ENCODE results near the gene TIGD1. TPM values are rescaled to one million over a fixed set of nuclear protein-coding genes. Genes with fewer than 3 reads are reported as not detected.

TIGD1 gene
- total RNA-seq, 2 donors from 2014 or later: 6.0 to 7.7 TPM

GRCh38 chr2:232513353-232513752, 37.0 kb downstream of the TIGD1 start:
- Mint-ChIP-seq H3K9me3 (no peaks in the 10 kb centered on the region), H3K27me3 (peaks cover 7% of the 10 kb centered on the region), H3K27ac (no peak overlapping the region), H3K4me1 (no peaks in the 10 kb centered on the region), H3K36me3 (ENCODE audit: low read depth) (no peaks in the 10 kb centered on the region), H3K4me3 (no peak overlapping the region)
- ATAC-seq (replicated peaks): no peak

GRCh38 chr2:232512602-232513001, 37.8 kb downstream of the TIGD1 start:
- no peaks in the 10 kb centered on the region for H3K9me3 Mint-ChIP-seq
- H3K36me3 Mint-ChIP-seq (ENCODE audit: low read depth): no peaks in the 10 kb centered on the region
- no peak overlapping the region for H3K27ac Mint-ChIP-seq
- H3K4me3 Mint-ChIP-seq: no peak overlapping the region
- peaks cover 5% of the 10 kb centered on the region for H3K27me3 Mint-ChIP-seq
- H3K4me1 Mint-ChIP-seq: no peaks in the 10 kb centered on the region
- no peak for ATAC-seq (replicated peaks)

- Mint-ChIP-seq H3K9me3 (no peaks in the 10 kb centered on the region), H3K4me3 (no peak overlapping the region)
Observed at GRCh38 chr2:232511336-232511890, 38.9 kb downstream of the TIGD1 start.

GRCh38 chr2:232508251-232508650, 42.1 kb downstream of the TIGD1 start:
- H3K27ac Mint-ChIP-seq: no peak overlapping the region
- ATAC-seq (replicated peaks): no peak
- H3K27me3 Mint-ChIP-seq: peaks cover 22% of the 10 kb centered on the region
- no peaks in the 10 kb centered on the region for H3K9me3 Mint-ChIP-seq
- no peak overlapping the region for H3K4me3 Mint-ChIP-seq
- H3K36me3 Mint-ChIP-seq (ENCODE audit: low read depth): no peaks in the 10 kb centered on the region
- no peaks in the 10 kb centered on the region for H3K4me1 Mint-ChIP-seq

More at GRCh38 chr2:232511336-232511890, 38.9 kb downstream of the TIGD1 start:
- no peak for ATAC-seq (replicated peaks)
- H3K36me3 Mint-ChIP-seq (ENCODE audit: low read depth): no peaks in the 10 kb centered on the region
- no peaks in the 10 kb centered on the region for H3K4me1 Mint-ChIP-seq
- H3K27ac Mint-ChIP-seq: no peak overlapping the region
- peaks cover 9% of the 10 kb centered on the region for H3K27me3 Mint-ChIP-seq

GRCh38 chr2:232506709-232507108, 43.6 kb downstream of the TIGD1 start:
- no peaks in the 10 kb centered on the region for H3K4me1 Mint-ChIP-seq
- no peaks in the 10 kb centered on the region for H3K9me3 Mint-ChIP-seq
- no peak overlapping the region for H3K4me3 Mint-ChIP-seq
- H3K27ac Mint-ChIP-seq: no peak overlapping the region
- ATAC-seq (replicated peaks): no peak
- no peaks in the 10 kb centered on the region for H3K36me3 Mint-ChIP-seq (ENCODE audit: low read depth)
- H3K27me3 Mint-ChIP-seq: peaks cover 27% of the 10 kb centered on the region

GRCh38 chr2:232505856-232506255, 44.5 kb downstream of the TIGD1 start:
- peaks cover 27% of the 10 kb centered on the region for H3K27me3 Mint-ChIP-seq
- H3K36me3 Mint-ChIP-seq (ENCODE audit: low read depth): no peaks in the 10 kb centered on the region
- H3K4me3 Mint-ChIP-seq: no peak overlapping the region
- no peak overlapping the region for H3K27ac Mint-ChIP-seq
- no peaks in the 10 kb centered on the region for H3K4me1 Mint-ChIP-seq
- ATAC-seq (replicated peaks): no peak
- H3K9me3 Mint-ChIP-seq: no peaks in the 10 kb centered on the region

GRCh38 chr2:232504438-232504837, 45.9 kb downstream of the TIGD1 start:
- peak; percentile 29 for ATAC-seq (replicated peaks)
- Mint-ChIP-seq H3K27me3 (peaks cover 27% of the 10 kb centered on the region), H3K27ac (no peak overlapping the region), H3K9me3 (no peaks in the 10 kb centered on the region), H3K36me3 (ENCODE audit: low read depth) (no peaks in the 10 kb centered on the region), H3K4me1 (no peaks in the 10 kb centered on the region), H3K4me3 (peak overlapping the region; percentile 71)

- no peaks in the 10 kb centered on the region for H3K36me3 Mint-ChIP-seq (ENCODE audit: low read depth)
- peaks cover 23% of the 10 kb centered on the region for H3K27me3 Mint-ChIP-seq
- no peaks in the 10 kb centered on the region for H3K9me3 Mint-ChIP-seq
- ATAC-seq (replicated peaks): no peak
- H3K27ac Mint-ChIP-seq: no peak overlapping the region
- peak overlapping the region; percentile 71 for H3K4me3 Mint-ChIP-seq
- no peaks in the 10 kb centered on the region for H3K4me1 Mint-ChIP-seq
Observed at GRCh38 chr2:232503809-232504323, 46.5 kb downstream of the TIGD1 start.

GRCh38 chr2:232502911-232503808, 47.2 kb downstream of the TIGD1 start:
- Mint-ChIP-seq H3K27ac (no peak overlapping the region), H3K9me3 (no peaks in the 10 kb centered on the region), H3K4me1 (no peaks in the 10 kb centered on the region), H3K4me3 (peak overlapping the region; percentile 71), H3K27me3 (peaks cover 26% of the 10 kb centered on the region), H3K36me3 (ENCODE audit: low read depth) (no peaks in the 10 kb centered on the region)
- peak; percentile 50 for ATAC-seq (replicated peaks)

- H3K27me3 Mint-ChIP-seq: peaks cover 26% of the 10 kb centered on the region
- no peak overlapping the region for H3K27ac Mint-ChIP-seq
- no peaks in the 10 kb centered on the region for H3K36me3 Mint-ChIP-seq (ENCODE audit: low read depth)
- peak overlapping the region; percentile 71 for H3K4me3 Mint-ChIP-seq
- peak; percentile 17 for ATAC-seq (replicated peaks)
- no peaks in the 10 kb centered on the region for H3K9me3 Mint-ChIP-seq
- H3K4me1 Mint-ChIP-seq: no peaks in the 10 kb centered on the region
Observed at GRCh38 chr2:232502511-232502910, 47.8 kb downstream of the TIGD1 start.

- Mint-ChIP-seq H3K27me3 (peaks cover 22% of the 10 kb centered on the region), H3K4me3 (peak overlapping the region; percentile 71), H3K9me3 (no peaks in the 10 kb centered on the region), H3K36me3 (ENCODE audit: low read depth) (no peaks in the 10 kb centered on the region), H3K27ac (no peak overlapping the region), H3K4me1 (no peaks in the 10 kb centered on the region)
- ATAC-seq (replicated peaks): no peak
Observed at GRCh38 chr2:232501794-232502390, 48.5 kb downstream of the TIGD1 start.

- no peak overlapping the region for H3K4me3 Mint-ChIP-seq
- ATAC-seq (replicated peaks): no peak
- H3K36me3 Mint-ChIP-seq (ENCODE audit: low read depth): no peaks in the 10 kb centered on the region
- H3K27ac Mint-ChIP-seq: no peak overlapping the region
- H3K27me3 Mint-ChIP-seq: peaks cover 22% of the 10 kb centered on the region
- no peaks in the 10 kb centered on the region for H3K9me3 Mint-ChIP-seq
- H3K4me1 Mint-ChIP-seq: no peaks in the 10 kb centered on the region
Observed at GRCh38 chr2:232501331-232501771, 49.0 kb downstream of the TIGD1 start.

GRCh38 chr2:232498452-232498851, 51.9 kb downstream of the TIGD1 start:
- no peaks in the 10 kb centered on the region for H3K9me3 Mint-ChIP-seq
- no peak overlapping the region for H3K4me3 Mint-ChIP-seq
- H3K27ac Mint-ChIP-seq: no peak overlapping the region
- no peaks in the 10 kb centered on the region for H3K36me3 Mint-ChIP-seq (ENCODE audit: low read depth)
- no peaks in the 10 kb centered on the region for H3K4me1 Mint-ChIP-seq
- ATAC-seq (replicated peaks): no peak
- peaks cover 9% of the 10 kb centered on the region for H3K27me3 Mint-ChIP-seq
